ENCODE data around the gene ATP8A2. TPM values are rescaled to one million over a fixed set of nuclear protein-coding genes. Genes with fewer than 3 reads are reported as not detected.

Gene ATP8A2
- total RNA-seq, 2 donors from 2014 or later, result 0.25 to 0.33 TPM

- DNase-seq (ENCODE audit: low spot score in 2 of 2), result no peak
- H3K27ac Mint-ChIP-seq, result no peak overlapping the region
- peaks cover 0 to 6% of the 10 kb centered on the region in 2 donors for H3K36me3 Mint-ChIP-seq
- H3K9me3 Mint-ChIP-seq, result peaks cover 4 to 7% of the 10 kb centered on the region in 2 donors
- ATAC-seq, result no peak
Observed at GRCh38 chr13:26030331-26030730, 658.6 kb downstream of the ATP8A2 start.

- Mint-ChIP-seq H3K27ac (no peak overlapping the region), H3K36me3 (peaks cover 5 to 6% of the 10 kb centered on the region in 2 donors), H3K9me3 (peaks cover 4 to 7% of the 10 kb centered on the region in 2 donors)
- DNase-seq (ENCODE audit: low spot score in 2 of 2), result no peak
- ATAC-seq, result no peak
Observed at GRCh38 chr13:26034018-26034417, 662.2 kb downstream of the ATP8A2 start.

GRCh38 chr13:26036383-26036782 is 664.6 kb downstream of the ATP8A2 start:
- peaks cover 0 to 5% of the 10 kb centered on the region in 2 donors for H3K36me3 Mint-ChIP-seq
- DNase-seq (ENCODE audit: low spot score in 2 of 2) (no peak), ATAC-seq (no peak)
- H3K27ac Mint-ChIP-seq, result no peak overlapping the region
- peaks cover 0 to 4% of the 10 kb centered on the region in 2 donors for H3K9me3 Mint-ChIP-seq

- DNase-seq (ENCODE audit: low spot score in 2 of 2) (peak in 1 of 2 donors; percentile 44), ATAC-seq (peak; percentile 41 to 56)
- Mint-ChIP-seq H3K36me3 (peaks cover 0 to 5% of the 10 kb centered on the region in 2 donors), H3K27ac (no peak overlapping the region), H3K9me3 (no peaks in the 10 kb centered on the region)
Observed at GRCh38 chr13:26037302-26037701, 665.5 kb downstream of the ATP8A2 start.

GRCh38 chr13:26038931-26039475 is 667.2 kb downstream of the ATP8A2 start:
- Mint-ChIP-seq H3K36me3 (peaks cover 0 to 5% of the 10 kb centered on the region in 2 donors), H3K9me3 (no peaks in the 10 kb centered on the region), H3K27ac (no peak overlapping the region)
- DNase-seq (ENCODE audit: low spot score in 2 of 2), result no peak
- no peak for ATAC-seq

- H3K27ac Mint-ChIP-seq, result no peak overlapping the region
- no peak for ATAC-seq
Observed at GRCh38 chr13:26041444-26041843, 669.7 kb downstream of the ATP8A2 start.

GRCh38 chr13:26042785-26043184 is 671.0 kb downstream of the ATP8A2 start:
- DNase-seq (ENCODE audit: low spot score in 2 of 2) (no peak), ATAC-seq (no peak)
- Mint-ChIP-seq H3K9me3 (no peaks in the 10 kb centered on the region), H3K27ac (no peak overlapping the region), H3K36me3 (no peaks in the 10 kb centered on the region)

More at GRCh38 chr13:26041444-26041843, 669.7 kb downstream of the ATP8A2 start:
- H3K9me3 Mint-ChIP-seq, result no peaks in the 10 kb centered on the region
- H3K36me3 Mint-ChIP-seq, result no peaks in the 10 kb centered on the region
- no peak for DNase-seq (ENCODE audit: low spot score in 2 of 2)

GRCh38 chr13:26045142-26045541 is 673.4 kb downstream of the ATP8A2 start:
- Mint-ChIP-seq H3K27ac (no peak overlapping the region), H3K36me3 (no peaks in the 10 kb centered on the region), H3K9me3 (no peaks in the 10 kb centered on the region)
- DNase-seq (ENCODE audit: low spot score in 2 of 2) (no peak), ATAC-seq (no peak)

- Mint-ChIP-seq H3K27ac (no peak overlapping the region), H3K36me3 (no peaks in the 10 kb centered on the region), H3K9me3 (no peaks in the 10 kb centered on the region)
- ATAC-seq, result no peak
- no peak for DNase-seq (ENCODE audit: low spot score in 2 of 2)
Observed at GRCh38 chr13:26046639-26047038, 674.9 kb downstream of the ATP8A2 start.

- no peak for ATAC-seq
- H3K27ac Mint-ChIP-seq, result no peak overlapping the region
- no peak for DNase-seq (ENCODE audit: low spot score in 2 of 2)
- no peaks in the 10 kb centered on the region for H3K36me3 Mint-ChIP-seq
- no peaks in the 10 kb centered on the region for H3K9me3 Mint-ChIP-seq
Observed at GRCh38 chr13:26047040-26047439, 675.3 kb downstream of the ATP8A2 start.

- no peaks in the 10 kb centered on the region for H3K9me3 Mint-ChIP-seq
- DNase-seq (ENCODE audit: low spot score in 2 of 2) (no peak), ATAC-seq (no peak)
- no peaks in the 10 kb centered on the region for H3K36me3 Mint-ChIP-seq
- no peak overlapping the region for H3K27ac Mint-ChIP-seq
Observed at GRCh38 chr13:26048741-26049140, 677.0 kb downstream of the ATP8A2 start.

- DNase-seq (ENCODE audit: low spot score in 2 of 2), result peak in 1 of 2 donors; percentile 11
- no peaks in the 10 kb centered on the region for H3K9me3 Mint-ChIP-seq
- H3K36me3 Mint-ChIP-seq, result no peaks in the 10 kb centered on the region
- ATAC-seq, result peak; percentile 21 to 23
- H3K27ac Mint-ChIP-seq, result no peak overlapping the region
Observed at GRCh38 chr13:26050568-26051230, 678.9 kb downstream of the ATP8A2 start.

- ATAC-seq, result peak; percentile 17 to 30
- Mint-ChIP-seq H3K9me3 (no peaks in the 10 kb centered on the region), H3K27ac (no peak overlapping the region), H3K36me3 (no peaks in the 10 kb centered on the region)
- peak in 1 of 2 donors; percentile 10 for DNase-seq (ENCODE audit: low spot score in 2 of 2)
Observed at GRCh38 chr13:26051231-26051656, 679.5 kb downstream of the ATP8A2 start.

- no peak within 1 kb of the TSS for H3K27ac Mint-ChIP-seq
- ATAC-seq (peak; percentile 81 to 83), DNase-seq (ENCODE audit: low spot score in 2 of 2) (peak in 1 of 2 donors; percentile 36)
- no peaks in the 10 kb centered on the region for H3K36me3 Mint-ChIP-seq
- H3K9me3 Mint-ChIP-seq, result no peaks in the 10 kb centered on the region
Observed at GRCh38 chr13:26051657-26052311, 680.0 kb downstream of the ATP8A2 start, which contains the start of gene SHISA2. TSS of gene SHISA2 (minus strand) at chr13:26052016. CDS start at chr13:26050975, 1,041 bp downstream.

GRCh38 chr13:26052337-26052736 is 680.6 kb downstream of the ATP8A2 start:
- Mint-ChIP-seq H3K9me3 (no peaks in the 10 kb centered on the region), H3K27ac (no peak overlapping the region), H3K36me3 (no peaks in the 10 kb centered on the region)
- ATAC-seq, result no peak
- no peak for DNase-seq (ENCODE audit: low spot score in 2 of 2)

GRCh38 chr13:26053418-26053980 is 681.7 kb downstream of the ATP8A2 start:
- Mint-ChIP-seq H3K36me3 (no peaks in the 10 kb centered on the region), H3K27ac (no peak overlapping the region), H3K9me3 (no peaks in the 10 kb centered on the region)
- ATAC-seq (peak; percentile 36 to 40), DNase-seq (ENCODE audit: low spot score in 2 of 2) (no peak)

GRCh38 chr13:26054896-26055295 is 683.1 kb downstream of the ATP8A2 start:
- no peaks in the 10 kb centered on the region for H3K9me3 Mint-ChIP-seq
- DNase-seq (ENCODE audit: low spot score in 2 of 2) (no peak), ATAC-seq (no peak)
- no peak overlapping the region for H3K27ac Mint-ChIP-seq
- H3K36me3 Mint-ChIP-seq, result no peaks in the 10 kb centered on the region

All from activated naive CD4-positive, alpha-beta T cell treated with anti-CD3 and anti-CD28 coated beads, Interleukin-2, amount 50 U/mL, for 72 hours (primary cell).